Activated CD8-positive, alpha-beta memory T cell treated with anti-CD3 and anti-CD28 coated beads, Interleukin-2, amount 50 U/mL, for 1 hour (primary cell): Measurements from ENCODE around the gene CAPN12.

Experiments used
- DNase-seq: peaks from one replicate; pipeline ENCODE4 v3.0.0-alpha.2; 2020; ENCODE audit errors: extremely low read depth

Gene CAPN12

DNA sequence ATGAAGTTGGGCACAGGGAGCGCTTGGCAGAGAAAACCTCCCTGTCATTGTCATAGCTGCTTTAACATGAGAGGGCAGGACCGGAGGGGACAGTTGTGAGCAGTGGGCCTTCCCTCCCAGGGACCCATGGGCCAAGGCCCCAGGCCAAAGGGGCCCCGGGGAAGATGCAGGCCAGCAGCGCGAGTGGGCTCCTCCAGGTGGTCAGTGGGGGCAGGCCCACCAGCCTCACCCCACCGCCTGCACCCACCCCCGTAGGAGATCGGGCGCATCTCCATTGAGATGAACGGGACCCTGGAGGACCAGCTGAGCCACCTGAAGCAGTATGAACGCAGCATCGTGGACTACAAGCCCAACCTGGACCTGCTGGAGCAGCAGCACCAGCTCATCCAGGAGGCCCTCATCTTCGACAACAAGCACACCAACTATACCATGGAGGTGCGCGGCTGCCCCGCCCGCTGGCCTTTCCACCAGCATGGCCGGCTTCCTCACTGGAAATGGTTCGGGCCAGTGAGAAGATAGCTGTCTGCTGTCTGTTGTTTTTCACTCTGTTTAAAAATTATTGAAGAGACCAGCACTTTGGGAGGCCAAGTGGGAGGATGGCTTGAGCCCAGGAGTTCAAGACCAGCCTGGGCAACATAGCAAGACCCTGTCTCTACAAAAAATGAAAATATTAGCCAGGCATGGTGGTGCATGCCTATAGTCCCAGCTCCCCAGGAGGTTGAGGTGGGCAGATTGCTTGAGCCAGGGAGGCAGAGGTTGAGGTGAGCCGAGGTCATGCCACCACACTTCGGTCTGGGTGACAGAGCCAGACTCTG lies 18.6 kb downstream of the CAPN12 start:
- no peak for DNase-seq

DNA sequence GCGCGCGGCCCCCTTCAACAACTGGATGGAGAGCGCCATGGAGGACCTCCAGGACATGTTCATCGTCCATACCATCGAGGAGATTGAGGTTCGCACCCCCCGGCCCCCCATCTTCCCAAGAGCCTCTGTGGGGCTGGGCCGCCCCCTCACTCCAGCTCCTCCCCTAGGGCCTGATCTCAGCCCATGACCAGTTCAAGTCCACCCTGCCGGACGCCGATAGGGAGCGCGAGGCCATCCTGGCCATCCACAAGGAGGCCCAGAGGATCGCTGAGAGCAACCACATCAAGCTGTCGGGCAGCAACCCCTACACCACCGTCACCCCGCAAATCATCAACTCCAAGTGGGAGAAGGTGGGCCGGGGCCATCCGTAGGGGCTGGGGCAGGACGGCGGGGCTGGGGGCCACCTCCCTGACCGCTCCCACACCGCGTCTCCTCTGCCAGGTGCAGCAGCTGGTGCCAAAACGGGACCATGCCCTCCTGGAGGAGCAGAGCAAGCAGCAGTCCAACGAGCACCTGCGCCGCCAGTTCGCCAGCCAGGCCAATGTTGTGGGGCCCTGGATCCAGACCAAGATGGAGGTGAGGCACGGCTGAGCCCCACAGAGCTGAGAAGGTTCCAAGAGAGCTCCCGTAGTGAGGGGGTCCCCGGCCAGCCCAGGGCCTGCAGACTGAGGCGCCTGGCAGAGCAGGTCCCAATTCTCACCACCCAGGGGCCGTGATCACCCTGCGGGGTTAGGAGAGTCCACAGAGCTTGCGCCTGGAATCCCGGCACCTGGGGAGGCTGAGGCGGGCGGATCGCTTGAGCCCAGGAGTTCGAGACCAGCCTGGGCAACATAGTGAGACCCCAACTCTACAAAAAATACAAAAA lies 20.1 kb downstream of the CAPN12 start:
- DNase-seq: no peak

DNA sequence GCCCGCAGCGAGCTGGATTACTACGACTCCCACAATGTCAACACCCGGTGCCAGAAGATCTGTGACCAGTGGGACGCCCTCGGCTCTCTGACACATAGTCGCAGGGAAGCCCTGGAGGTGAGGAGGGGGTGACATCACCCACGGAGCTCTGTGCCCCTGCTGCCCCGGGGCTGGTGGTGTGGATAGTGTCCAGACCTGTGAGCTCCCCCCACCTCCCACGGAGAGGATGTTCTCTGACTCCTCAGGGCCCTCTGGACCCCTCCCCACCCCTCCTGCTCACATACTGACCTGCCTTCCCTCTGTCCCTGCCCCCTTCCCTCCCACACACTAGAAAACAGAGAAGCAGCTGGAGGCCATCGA lies 20.7 kb downstream of the CAPN12 start:
- DNase-seq: no peak

DNA sequence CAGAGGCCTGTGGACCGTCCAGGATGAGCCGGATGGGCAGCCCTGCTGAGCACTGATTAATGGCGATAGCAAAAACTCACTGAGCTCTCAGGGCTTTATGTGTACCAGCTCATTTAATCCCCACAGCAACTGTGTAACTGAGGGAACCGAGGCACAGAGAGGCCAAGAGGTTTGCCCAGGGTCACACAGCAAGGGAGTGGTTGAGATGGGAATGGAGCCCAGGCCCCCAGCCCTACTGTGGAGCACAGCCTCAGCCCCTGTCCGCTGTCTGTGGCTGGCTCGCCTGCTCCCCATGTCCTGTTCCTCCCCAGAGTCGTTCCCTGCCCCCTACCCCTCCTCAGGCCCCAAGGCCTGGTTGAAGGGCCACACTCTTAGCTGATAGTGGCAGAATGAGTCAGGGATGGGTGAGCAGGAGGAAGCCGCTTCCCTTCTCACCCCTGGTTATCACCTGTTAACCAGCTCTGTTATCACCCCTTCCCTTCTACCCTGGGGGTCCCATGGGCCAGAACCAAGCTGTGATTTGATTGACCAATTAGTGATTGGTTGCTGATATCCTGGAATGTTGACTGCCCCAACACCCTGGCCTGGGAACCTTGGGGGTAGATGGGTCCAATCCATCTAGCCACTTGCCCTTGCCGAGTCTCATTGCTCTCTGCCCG lies 21.2 kb downstream of the CAPN12 start:
- DNase-seq: no peak

DNA sequence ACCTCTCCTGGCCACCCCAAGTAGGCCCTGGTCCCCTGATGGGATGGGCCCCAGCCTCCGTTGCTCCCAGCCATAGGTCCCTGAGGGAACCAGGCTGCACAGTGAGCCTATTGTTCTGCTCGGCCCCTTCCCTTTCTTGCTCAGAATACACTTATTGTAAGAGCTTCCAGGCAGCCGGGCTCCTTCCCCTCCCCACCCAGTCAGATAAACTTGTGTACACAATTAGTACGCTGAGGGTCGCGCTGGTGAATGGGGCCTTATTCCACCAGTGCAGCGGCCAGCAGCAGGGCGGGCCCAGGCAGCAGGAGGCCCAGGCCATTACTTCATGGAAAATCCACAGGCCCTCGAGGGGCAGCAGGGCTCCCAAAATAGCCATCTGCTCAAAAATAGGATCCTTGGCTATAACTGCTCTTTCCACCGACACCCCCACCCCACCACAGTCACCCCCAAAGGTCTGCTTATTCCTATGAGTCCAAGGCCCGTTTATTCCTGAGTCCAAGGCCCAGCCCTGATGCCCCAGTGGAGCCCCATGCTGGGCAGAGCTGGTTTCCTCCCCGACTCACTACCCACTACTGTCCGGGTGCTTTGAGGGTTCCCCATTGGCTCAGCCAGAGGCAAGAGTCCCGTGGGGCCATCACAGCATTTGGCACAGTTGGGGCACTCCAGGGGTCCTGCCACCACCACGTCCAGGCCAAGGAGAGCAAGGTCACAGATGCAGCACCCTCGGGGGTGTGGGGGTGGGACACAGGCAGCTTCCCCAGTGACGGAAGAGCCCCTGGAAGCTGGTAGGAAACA lies 22.1 kb downstream of the CAPN12 start:
- DNase-seq: no peak

DNA sequence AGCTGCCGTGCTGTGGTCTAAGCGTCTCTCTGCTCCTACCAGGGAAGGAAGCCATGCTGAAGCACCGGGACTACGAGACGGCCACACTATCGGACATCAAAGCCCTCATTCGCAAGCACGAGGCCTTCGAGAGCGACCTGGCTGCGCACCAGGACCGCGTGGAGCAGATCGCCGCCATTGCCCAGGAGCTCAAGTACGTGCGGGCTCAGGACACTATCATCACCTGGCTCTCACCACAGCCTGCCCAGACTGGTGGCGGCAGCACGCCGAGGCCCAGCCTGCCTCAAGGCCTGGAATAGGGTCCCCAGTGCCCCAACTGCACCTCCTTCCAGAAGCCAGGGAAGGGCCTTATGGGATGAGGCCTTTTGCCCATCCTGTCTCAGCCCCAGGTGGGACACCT lies 22.8 kb downstream of the CAPN12 start:
- DNase-seq: no peak

DNA sequence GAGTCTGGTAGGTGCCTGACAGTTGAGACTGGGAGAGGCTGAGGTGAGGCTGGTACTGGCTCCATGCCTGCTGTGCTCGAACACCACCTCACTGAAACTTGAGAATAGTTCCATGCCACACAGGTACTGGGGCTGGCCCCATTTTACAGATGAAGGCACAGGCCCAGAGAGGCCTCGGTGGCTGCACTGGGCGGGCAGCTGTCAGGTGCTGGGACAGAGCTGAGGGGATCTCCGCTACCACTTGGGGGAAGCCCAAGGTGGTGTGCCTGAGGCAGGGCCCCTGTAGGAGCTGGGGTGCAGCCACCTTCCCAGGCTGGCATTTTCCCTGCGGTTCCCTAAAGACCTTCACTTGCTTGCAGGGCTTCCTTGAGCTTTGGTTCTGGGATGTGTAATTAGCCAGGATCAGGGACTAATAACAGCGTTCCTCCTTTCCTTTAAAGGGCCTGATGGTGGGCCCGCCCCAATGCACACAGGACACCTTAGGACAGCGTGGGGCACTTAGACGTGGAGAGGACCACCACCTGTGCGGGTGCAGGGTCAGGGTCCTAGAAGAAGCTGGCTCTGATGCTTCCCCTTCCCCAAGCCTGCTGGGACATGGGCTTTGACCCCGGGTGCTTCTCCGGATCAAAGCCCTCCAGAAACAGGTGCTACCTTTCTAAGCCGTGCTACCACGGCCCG lies 23.6 kb downstream of the CAPN12 start:
- no peak for DNase-seq

DNA sequence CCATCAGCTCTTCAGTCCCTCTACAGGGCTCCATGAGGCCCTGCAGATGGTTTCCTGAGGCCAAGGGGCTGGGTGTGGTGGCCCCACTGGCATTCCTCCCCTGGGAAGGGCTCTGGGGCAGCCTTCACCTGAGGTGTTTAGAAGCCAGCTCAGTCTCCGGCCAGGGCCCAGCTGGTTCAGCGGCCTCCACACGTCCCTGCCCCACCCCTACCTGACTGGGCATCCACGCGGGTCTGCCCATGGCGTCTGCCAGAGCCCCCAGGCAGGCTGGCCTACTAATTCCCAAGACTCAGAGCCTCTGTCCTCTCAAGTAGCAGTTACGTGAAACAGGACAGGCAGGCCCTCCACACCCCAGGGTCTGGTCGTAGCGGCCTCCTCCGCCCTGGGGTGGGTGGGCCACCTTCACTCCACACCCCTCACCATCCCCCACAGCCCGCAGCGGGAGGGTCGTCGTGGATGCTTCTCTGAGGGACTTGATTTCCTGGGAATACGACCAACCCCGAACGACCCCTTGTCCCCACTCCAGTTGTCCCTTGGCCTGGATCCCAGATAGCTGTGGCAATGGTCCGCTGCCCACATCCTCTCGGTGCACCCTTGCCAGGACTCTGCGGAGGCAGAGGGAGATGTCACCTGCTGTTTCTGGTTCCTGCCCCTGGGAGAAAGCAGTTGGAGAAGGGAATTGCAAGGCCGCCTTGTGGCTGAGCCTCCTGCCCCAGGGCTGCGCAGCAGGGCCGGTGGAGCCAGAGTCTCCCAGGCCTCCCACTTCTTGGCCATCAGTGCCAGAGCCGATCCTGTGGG lies 24.3 kb downstream of the CAPN12 start:
- no peak for DNase-seq

DNA sequence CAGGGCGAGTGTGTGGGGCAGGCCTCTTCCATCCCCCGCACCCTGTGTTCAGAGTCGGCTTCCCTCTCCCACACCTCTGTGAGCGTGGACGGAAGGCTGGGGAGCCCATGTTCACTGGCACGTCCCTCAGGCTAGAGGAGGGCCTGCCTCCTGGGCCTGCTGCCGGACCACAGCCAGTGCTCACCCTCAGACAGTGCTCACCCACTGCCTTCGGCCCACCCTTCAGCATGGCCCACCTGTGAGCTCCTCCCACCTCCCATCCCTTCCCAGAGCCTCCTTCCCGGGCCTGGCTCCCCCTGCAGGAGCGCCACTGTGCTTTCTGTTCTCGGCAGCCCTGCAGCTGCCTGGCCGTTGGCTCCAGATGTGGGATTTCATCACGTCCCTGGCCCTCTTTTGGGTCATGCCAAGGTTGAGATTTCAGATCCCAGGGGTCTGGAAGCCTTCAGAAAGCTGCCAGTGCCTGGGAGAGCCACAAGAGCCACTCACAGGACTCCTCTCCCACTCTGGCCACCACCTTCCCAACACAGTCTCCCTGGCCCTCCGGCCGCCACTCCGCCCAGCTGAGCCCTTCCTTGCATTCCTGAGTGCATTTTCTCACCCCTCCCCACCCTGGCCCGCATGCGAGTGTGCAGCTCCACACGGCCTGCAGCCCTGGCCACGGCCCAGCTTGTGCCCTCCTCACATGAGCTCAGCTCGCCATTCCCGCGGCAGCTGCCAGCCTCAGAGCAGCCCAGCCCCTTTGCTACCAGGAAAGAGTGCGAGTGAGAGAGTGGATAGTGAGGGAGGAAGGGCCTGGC lies 25.3 kb downstream of the CAPN12 start:
- no peak for DNase-seq

DNA sequence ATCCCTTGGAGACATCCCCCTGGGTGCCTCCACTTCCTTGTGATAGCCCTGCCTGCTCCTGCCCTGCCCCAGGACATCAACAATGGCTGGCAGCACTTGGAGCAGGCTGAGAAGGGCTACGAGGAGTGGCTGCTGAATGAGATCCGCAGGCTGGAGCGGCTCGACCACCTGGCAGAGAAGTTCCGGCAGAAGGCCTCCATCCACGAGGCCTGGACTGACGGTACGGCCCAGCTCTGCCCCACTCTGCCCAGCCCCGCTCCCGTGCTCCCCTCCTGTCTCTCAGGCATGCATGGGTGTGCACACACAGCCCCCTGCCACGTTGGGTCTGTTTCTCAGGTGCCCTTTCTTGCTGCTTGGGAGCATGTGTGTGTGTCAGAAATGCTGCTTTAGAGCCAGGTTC lies 26.4 kb downstream of the CAPN12 start:
- DNase-seq: no peak

DNA sequence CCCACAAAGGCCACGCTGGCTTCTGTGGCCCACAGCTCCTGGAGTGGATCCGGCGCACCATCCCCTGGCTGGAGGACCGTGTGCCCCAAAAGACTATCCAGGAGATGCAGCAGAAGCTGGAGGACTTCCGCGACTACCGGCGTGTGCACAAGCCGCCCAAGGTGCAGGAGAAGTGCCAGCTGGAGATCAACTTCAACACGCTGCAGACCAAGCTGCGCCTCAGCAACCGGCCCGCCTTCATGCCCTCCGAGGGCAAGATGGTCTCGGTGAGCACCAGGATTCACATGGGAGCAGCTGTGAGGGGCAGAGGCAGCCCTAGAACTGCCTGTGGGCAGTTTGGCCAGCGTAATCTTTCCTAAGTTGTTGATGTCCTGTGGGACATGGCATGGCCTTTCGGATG lies 27.2 kb downstream of the CAPN12 start:
- no peak for DNase-seq

DNA sequence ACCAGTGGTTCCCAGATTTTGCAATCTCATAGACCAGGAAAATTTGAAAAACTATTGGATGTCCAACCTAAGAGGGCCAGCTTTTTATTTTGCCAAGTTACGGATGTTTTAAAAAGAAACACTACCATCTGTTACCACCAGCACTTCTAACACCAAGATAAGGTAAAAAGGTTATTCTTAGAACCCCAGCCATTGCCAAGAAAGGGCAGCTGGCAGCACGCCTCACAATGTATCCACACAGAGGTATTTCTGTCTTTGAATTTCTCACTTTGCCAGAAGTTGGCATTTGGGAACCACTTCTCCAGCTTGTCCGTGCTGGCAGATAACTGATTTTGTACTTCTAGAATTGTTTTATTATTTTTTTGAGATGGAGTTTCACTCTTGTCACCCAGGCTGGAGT lies 28.7 kb downstream of the CAPN12 start:
- no peak for DNase-seq

DNA sequence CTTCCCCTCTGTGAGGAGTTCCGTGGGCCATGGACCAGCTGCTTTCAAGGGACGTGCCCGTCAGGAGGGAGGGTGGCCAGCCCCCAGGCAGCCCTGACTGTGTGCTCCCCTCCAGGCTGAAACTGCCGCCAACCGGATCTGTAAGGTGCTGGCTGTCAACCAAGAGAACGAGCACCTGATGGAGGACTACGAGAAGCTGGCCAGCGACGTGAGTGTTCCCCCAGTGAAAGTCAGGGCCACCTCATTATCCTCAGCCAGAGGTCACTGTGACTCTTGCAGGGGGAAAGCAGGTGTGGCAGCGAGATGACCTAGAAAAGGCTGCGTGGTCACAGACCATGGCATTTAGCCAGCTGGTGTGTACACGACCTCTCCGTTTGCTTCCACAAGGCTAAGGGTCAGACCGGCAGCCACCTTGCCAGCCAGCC lies 29.9 kb downstream of the CAPN12 start:
- DNase-seq: no peak

DNA sequence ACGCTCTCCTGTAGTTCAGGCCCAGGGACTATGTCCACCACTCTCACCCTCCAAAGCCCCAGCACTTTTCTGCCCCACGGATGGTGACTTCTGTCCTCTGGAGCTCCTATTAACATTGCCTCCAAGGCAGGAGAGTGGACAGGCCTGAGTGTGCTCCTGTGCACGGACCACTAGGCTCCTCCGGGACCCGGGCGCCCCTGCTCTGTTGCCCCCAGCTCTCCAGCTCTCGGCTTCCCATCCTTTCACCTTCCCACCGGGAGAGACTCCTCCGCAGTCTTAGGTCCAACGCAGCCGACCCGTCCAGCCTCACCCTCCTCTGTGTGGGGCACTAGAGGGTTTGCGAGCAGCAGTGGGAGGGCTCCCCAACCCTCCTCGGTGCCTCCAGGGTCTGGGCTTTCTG lies 30.4 kb downstream of the CAPN12 start:
- DNase-seq: no peak

DNA sequence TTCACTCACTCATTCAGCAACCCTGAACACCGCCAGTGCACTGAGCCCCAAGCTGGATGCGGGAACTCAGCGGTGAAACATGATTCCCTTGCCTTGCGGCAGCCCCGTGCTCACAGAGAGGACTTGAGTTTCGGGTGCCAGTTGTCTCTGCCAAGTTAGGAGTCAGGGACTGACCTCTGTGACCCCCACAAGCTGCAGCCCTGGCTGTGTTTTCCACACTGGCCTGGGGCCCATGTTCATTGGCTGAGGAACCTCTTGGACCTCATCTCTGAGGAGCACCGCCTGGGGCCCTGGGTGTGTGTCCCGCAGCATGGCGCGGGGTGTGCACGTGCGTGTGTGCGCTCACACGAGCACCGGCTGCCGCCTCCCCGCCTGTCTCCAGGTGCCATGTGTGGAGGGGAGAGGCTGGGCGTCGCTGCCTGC lies 31.0 kb downstream of the CAPN12 start:
- no peak for DNase-seq

DNA sequence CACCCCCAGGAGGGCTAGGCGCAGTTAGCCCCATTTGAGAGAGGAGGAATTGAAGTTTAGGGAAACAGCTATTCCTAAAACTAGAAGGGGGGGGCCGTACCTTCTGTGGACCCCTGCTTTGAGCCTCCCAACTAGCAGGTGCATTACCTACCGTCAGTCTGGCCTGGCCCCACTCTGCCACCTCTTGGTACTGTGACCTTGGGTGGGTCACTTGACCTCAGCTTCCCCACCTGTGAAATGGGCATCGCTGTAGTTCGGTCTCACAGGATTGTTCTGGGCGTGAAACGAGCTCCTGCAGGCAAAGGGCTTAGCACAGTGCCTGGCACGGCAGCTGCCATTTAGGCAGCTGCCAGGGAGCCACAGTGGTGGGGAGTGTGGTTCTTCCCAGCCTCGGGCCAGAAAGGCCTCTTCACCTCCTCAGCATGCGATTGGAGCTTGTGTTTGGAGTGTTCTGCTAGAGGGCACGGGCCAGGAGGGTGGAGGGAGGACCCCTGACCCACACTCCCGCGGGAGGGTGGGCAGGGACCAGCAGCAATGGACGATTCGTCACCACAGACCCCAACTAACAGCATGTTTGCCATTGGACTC lies 32.0 kb downstream of the CAPN12 start:
- DNase-seq: no peak

DNA sequence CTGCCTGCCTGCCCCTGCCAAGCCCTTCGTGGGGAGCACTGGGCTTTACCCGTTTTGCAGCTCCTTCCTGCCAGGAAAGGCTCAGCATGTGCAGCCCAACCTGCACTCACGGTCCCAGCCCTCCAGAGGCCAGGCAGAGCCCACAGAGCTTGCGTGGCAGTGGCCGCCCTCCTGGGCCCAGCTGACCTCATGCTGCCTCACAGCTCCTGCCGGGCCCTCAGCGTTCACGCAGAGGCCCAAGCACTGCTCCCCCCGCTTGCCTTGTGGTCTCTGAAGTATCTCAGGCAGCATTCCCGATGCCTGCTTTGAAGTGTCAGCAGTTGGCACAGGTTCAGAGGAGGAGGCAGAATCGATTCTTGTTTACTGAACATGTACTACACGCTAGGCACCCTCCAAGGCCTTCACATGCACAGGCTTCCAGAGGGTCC lies 32.5 kb downstream of the CAPN12 start:
- DNase-seq: no peak

DNA sequence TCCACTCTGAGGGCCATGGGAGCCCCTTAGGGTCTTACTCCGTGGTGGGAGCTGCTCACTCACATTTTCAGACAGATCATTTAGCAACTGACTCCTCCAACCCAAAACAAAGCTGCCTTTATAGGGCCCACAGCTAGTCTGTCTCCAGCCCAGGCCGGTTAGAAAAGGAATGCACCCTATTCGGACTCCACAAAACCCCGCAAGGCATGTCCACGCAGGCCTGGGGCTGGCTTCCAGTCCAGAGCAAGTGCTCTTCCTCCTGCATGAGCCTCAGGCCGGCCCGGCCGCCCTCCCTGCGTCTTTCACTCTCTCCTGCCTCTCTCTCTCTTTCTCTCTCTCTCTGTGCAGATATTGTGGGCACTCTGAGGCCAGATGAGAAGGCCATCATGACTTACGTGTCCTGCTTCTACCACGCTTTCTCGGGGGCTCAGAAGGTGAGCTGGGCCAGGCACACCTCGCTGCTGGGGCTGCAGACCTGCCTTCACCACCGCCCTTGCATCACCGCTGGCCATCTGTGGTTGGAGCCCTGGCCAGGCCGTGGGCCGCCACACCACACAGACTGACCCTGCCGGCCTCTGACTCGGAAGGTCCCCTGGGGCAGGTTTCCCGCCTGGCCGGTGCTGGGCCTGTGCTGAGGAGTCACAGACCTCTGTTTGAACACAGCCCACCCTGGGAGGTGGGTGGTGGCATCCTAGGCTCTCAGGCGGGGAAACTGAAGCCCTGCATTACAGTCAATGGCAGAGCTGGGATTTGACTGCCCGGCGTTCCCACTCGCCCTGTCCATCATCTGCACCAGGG lies 33.1 kb downstream of the CAPN12 start:
- DNase-seq: no peak

DNA sequence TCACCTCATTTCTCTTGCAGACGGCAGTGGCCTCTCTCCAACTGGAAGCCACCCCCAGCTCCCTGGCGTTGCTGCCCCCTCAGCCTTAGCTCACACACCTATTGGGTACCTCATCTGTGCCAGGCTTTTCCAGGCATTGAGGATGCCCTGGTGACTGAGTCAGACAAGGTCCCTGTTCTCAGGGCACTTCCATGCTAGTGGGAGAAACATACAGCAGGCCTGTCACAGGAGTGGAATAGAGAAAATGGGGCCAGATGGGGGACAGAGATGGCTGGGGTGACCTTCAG lies 33.9 kb downstream of the CAPN12 start:
- DNase-seq: no peak
